Suprapubic skin (tissue), 4 donors: ENCODE results near the gene IGLL5. TPM values are rescaled to one million over a fixed set of nuclear protein-coding genes. Genes with fewer than 3 reads are reported as not detected.
A peak's percentile ranks its signal among the peaks of the same experiment; 100 is the strongest.

Experiments used
- DNase-seq, 2 donors: peaks; one replicate each; pipeline ENCODE4 v3.0.0-alpha.2; 2019; ENCODE audit warnings: low spot score in 2 of 2
- H3K27ac ChIP-seq: fragments of 200-600 bp; sonication (generic); one replicate; pipeline ENCODE4 v1.5.1; 2019
- H3K27me3 ChIP-seq: fragments of 200-600 bp; sonication (generic); one replicate; pipeline ENCODE4 v1.5.1; 2019
- H3K36me3 ChIP-seq: fragments of 200-600 bp; sonication (generic); one replicate; pipeline ENCODE4 v1.5.1; 2019
- H3K4me1 ChIP-seq: fragments of 200-600 bp; sonication (generic); one replicate; pipeline ENCODE4 v1.5.1; 2019
- H3K4me3 ChIP-seq: fragments of 200-600 bp; sonication (generic); one replicate; pipeline ENCODE4 v1.5.1; 2019; ENCODE audit warnings: mild to moderate bottlenecking
- H3K9me3 ChIP-seq: fragments of 200-600 bp; sonication (generic); one replicate; pipeline ENCODE4 v1.5.1; 2019
- CTCF ChIP-seq, 2 donors: fragments of 200-600 bp in 1 of 2; fragments of 450-650 bp in 1 of 2; sonication (generic) in 1 of 2; IDR thresholded peaks; one replicate each; pipeline ENCODE4 v1.5.1; 2016 to 2019; ENCODE audit warnings: antibody characterized with exemption in 2 of 2, mild to moderate bottlenecking in 1 of 2, moderate library complexity in 1 of 2
- EP300 ChIP-seq: sonication (generic); formaldehyde crosslinking; IDR thresholded peaks from one replicate; pipeline ENCODE4 v1.6.1; 2017; ENCODE audit warnings: antibody characterized with exemption
- POLR2A ChIP-seq, 2 donors: fragments of 450-650 bp; IDR thresholded peaks; one replicate each; pipeline ENCODE4 v1.6.1; 2017; ENCODE audit warnings: antibody characterized with exemption in 2 of 2, mild to moderate bottlenecking in 2 of 2, moderate library complexity in 2 of 2
- POLR2AphosphoS5 ChIP-seq, 3 donors: sonication (generic); formaldehyde crosslinking; IDR thresholded peaks; one replicate each; pipeline ENCODE4 v1.6.1; 2017; ENCODE audit warnings: antibody characterized with exemption in 3 of 3
- WGBS: methylation state at CpG from one replicate; pipeline ENCODE4 v1.1.5; 2018; 5-methylcytosine and 5-hydroxymethylcytosine counted together
- total RNA-seq, 4 donors: library from RNA; depleted of rRNA; stranded (reverse); fragments of >200 nt; gene quantifications; one replicate each; pipeline ENCODE4 v1.1.0, GENCODE V29; 2016

Gene IGLL5
- not detected for total RNA-seq

GRCh38 chr22:22887621-22888503 lies at the start of gene IGLL5:
Gene IGLL5, plus strand, starts transcription at chr22:22887816. Its CDS starts 238 bp downstream, at chr22:22888054.
- TF ChIP-seq POLR2A (IDR thresholded peaks at IDR 0.05), result no peak
- no peak for TF ChIP-seq CTCF (IDR thresholded peaks at IDR 0.05)
- TF ChIP-seq POLR2AphosphoS5 (IDR thresholded peaks at IDR 0.05), result no peak
- TF ChIP-seq EP300, result no peak
- 95% methylated on average over 6 of the region's 15 CpGs for WGBS
- DNase-seq, result peak in 1 of 2 donors; percentile 64
- Histone ChIP-seq H3K36me3 (no peaks in the 10 kb centered on the region), H3K27ac (no peak within 1 kb of the TSS), H3K9me3 (no peaks in the 10 kb centered on the region), H3K4me3 (no peak within 1 kb of the TSS), H3K27me3 (peaks cover 12% of the 10 kb centered on the region), H3K4me1 (no peaks in the 10 kb centered on the region)

- no peak overlapping the region for H3K4me3 ChIP-seq
- no peaks in the 10 kb centered on the region for H3K4me1 ChIP-seq
- peaks cover 33% of the 10 kb centered on the region for H3K27me3 ChIP-seq
- no peak for TF ChIP-seq POLR2A (IDR thresholded peaks at IDR 0.05)
- no peak for TF ChIP-seq POLR2AphosphoS5 (IDR thresholded peaks at IDR 0.05)
- TF ChIP-seq CTCF (IDR thresholded peaks at IDR 0.05), result no peak
- no peak for TF ChIP-seq EP300
- WGBS, result 95% methylated on average over 3 of the region's 5 CpGs
- H3K27ac ChIP-seq, result no peak overlapping the region
- no peaks in the 10 kb centered on the region for H3K36me3 ChIP-seq
- DNase-seq, result no peak
- no peaks in the 10 kb centered on the region for H3K9me3 ChIP-seq
Measured at GRCh38 chr22:22838148-22838786, 49.3 kb upstream of the IGLL5 start.

GRCh38 chr22:22839570-22840314 lies 47.9 kb upstream of the IGLL5 start:
- Histone ChIP-seq H3K4me3 (no peak overlapping the region), H3K9me3 (no peaks in the 10 kb centered on the region), H3K27ac (no peak overlapping the region), H3K36me3 (no peaks in the 10 kb centered on the region), H3K4me1 (no peaks in the 10 kb centered on the region), H3K27me3 (peaks cover 26% of the 10 kb centered on the region)
- no peak for TF ChIP-seq EP300
- TF ChIP-seq CTCF (IDR thresholded peaks at IDR 0.05), result no peak
- no peak for TF ChIP-seq POLR2AphosphoS5 (IDR thresholded peaks at IDR 0.05)
- no peak for TF ChIP-seq POLR2A (IDR thresholded peaks at IDR 0.05)
- 80% methylated on average over 6 of the region's 6 CpGs for WGBS
- no peak for DNase-seq

GRCh38 chr22:22840780-22841179 lies 46.8 kb upstream of the IGLL5 start:
- no peak for TF ChIP-seq EP300
- TF ChIP-seq POLR2A (IDR thresholded peaks at IDR 0.05), result no peak
- TF ChIP-seq POLR2AphosphoS5 (IDR thresholded peaks at IDR 0.05), result no peak
- no peak for TF ChIP-seq CTCF (IDR thresholded peaks at IDR 0.05)
- Histone ChIP-seq H3K9me3 (no peaks in the 10 kb centered on the region), H3K27ac (no peak overlapping the region), H3K27me3 (peaks cover 16% of the 10 kb centered on the region), H3K4me3 (no peak overlapping the region), H3K36me3 (no peaks in the 10 kb centered on the region), H3K4me1 (no peaks in the 10 kb centered on the region)
- no peak for DNase-seq
- 45% methylated on average over 2 of the region's 2 CpGs for WGBS

GRCh38 chr22:22841598-22841997 lies 46.0 kb upstream of the IGLL5 start:
- no peaks in the 10 kb centered on the region for H3K36me3 ChIP-seq
- no peak for DNase-seq
- TF ChIP-seq POLR2AphosphoS5 (IDR thresholded peaks at IDR 0.05) (no peak), POLR2A (IDR thresholded peaks at IDR 0.05) (no peak), CTCF (IDR thresholded peaks at IDR 0.05) (no peak), EP300 (no peak)
- H3K4me3 ChIP-seq, result no peak overlapping the region
- no peak overlapping the region for H3K27ac ChIP-seq
- peaks cover 14% of the 10 kb centered on the region for H3K27me3 ChIP-seq
- H3K4me1 ChIP-seq, result no peaks in the 10 kb centered on the region
- H3K9me3 ChIP-seq, result no peaks in the 10 kb centered on the region
